GM12878 (cell line): Measurements from ENCODE around the gene SRRM3. TPM values are rescaled to one million over a fixed set of nuclear protein-coding genes. Genes with fewer than 3 reads are reported as not detected.

Experiments used
- BCLAF1 ChIP-seq: fragments of 450-650 bp; IDR thresholded peaks from 2 replicates; pipeline ENCODE4 v1.6.1; 2017; ENCODE audit warnings: antibody characterized with exemption, mild to moderate bottlenecking, moderate library complexity
- CEBPB ChIP-seq, 2 experiments: fragments of 150-350 bp in 1 of 2; IDR thresholded peaks; 2 replicates each; pipeline ENCODE4 v1.6.1; 2012 to 2014; ENCODE audit warnings: low read depth in 2 of 2, low read length in 2 of 2, borderline replicate concordance in 1 of 2, inconsistent platforms in 1 of 2
- CTCF ChIP-seq, 3 experiments: IDR thresholded peaks in 2 of 3; conservative IDR thresholded peaks in 1 of 3; 2 replicates each; pipeline ENCODE4 v1.5.1; 2011; ENCODE audit warnings: low read depth in 3 of 3, low read length in 3 of 3, mild to moderate bottlenecking in 3 of 3, control low read depth in 2 of 3, moderate library complexity in 2 of 3, inconsistent platforms in 1 of 3, mixed read lengths in 1 of 3; ENCODE audit not compliant: control insufficient read depth in 2 of 3, insufficient read depth in 1 of 3; ENCODE audit errors: extremely low read depth in 1 of 3
- DPF2 ChIP-seq: fragments of 450-650 bp; IDR thresholded peaks from 2 replicates; pipeline ENCODE4 v1.6.1; 2017; ENCODE audit warnings: mild to moderate bottlenecking
- E2F4 ChIP-seq: IDR thresholded peaks from 2 replicates; pipeline ENCODE4 v1.6.1; 2012; ENCODE audit warnings: low read depth, low read length, improper control_type of control experiment
- RBBP5 ChIP-seq: fragments of 200-600 bp; sonication (generic); conservative IDR thresholded peaks from 2 replicates; pipeline ENCODE4 v1.6.1; 2016
- RUNX3 ChIP-seq: IDR thresholded peaks from 2 replicates; pipeline ENCODE4 v1.6.1; 2012; ENCODE audit warnings: low read length, inconsistent platforms
- SMARCA5 ChIP-seq: fragments of 450-650 bp; IDR thresholded peaks from 2 replicates; pipeline ENCODE4 v1.6.1; 2017; ENCODE audit warnings: mild to moderate bottlenecking
- SREBF1 ChIP-seq: IDR thresholded peaks from 2 replicates; pipeline ENCODE4 v1.6.1; 2012; ENCODE audit warnings: mild to moderate bottlenecking, low read length
- ZBTB11 ChIP-seq: fragments of 450-650 bp; formaldehyde crosslinking; IDR thresholded peaks from 2 replicates; pipeline ENCODE4 v1.5.0; 2022; ENCODE audit warnings: mild to moderate bottlenecking, missing genetic modification characterization
- polyA plus RNA-seq, 11 experiments: library from polyadenylated mRNA; depleted of rRNA in 4 of 11; unstranded in 6 of 11; stranded (reverse) in 5 of 11; fragments of >200 nt; fragmentation: Nextera tagmentation in 4 of 11; fragmentation: Illumina TruSeq in 1 of 11; extraction: Ambion mirVana in 4 of 11; extraction: Trizol in 1 of 11; gene quantifications; 1 replicate in 1 of 11; 2 replicates in 10 of 11; pipeline versions ENCODE4 v1.2.1 to v1.2.3, GENCODE V29; 2011 to 2016; ENCODE audit warnings: inconsistent platforms in 2 of 11, missing spikeins in 2 of 11, low read depth in 1 of 11
- total RNA-seq, 4 experiments: library from RNA; depleted of rRNA in 3 of 4; stranded (reverse); fragments of >200 nt in 3 of 4; fragmentation: Illumina TruSeq in 1 of 4; extraction: Trizol in 1 of 4; gene quantifications; 2 replicates each; pipeline versions ENCODE4 v1.2.1 to v1.2.3, GENCODE V29; 2013 to 2021
- TF ChIP-seq, protein P1 (sequence below): IDR thresholded peaks from 2 replicates; pipeline ENCODE4 v1.6.1; 2012; ENCODE audit warnings: low read depth, low read length, improper control_type of control experiment
- TF ChIP-seq, protein P2 (sequence below): fragments of 450-650 bp; IDR thresholded peaks from 2 replicates; pipeline ENCODE4 v1.6.1; 2017; ENCODE audit warnings: mild to moderate bottlenecking, moderate library complexity

Gene SRRM3
- total and polyA plus RNA-seq, 10 of the 15 experiments (the other 5 are each of a cell fraction or from before 2014, with no cell fraction given): 0.03 to 0.15 (median 0.05) TPM; not detected in 6

GRCh38 chr7:76318488-76319353, 117.0 kb downstream of the SRRM3 start (continued):
- TF ChIP-seq BCLAF1: no peak
- no peak for TF ChIP-seq E2F4
- TF ChIP-seq SMARCA5: no peak
- TF ChIP-seq CTCF (IDR thresholded peaks at IDR 0.05 in 2 of 3, conservative IDR thresholded peaks at IDR 0.05 in 1 of 3; ENCODE audit: control insufficient read depth in 2 of 3, extremely low read depth in 1 of 3, insufficient read depth in 1 of 3, low read depth in 3 of 3, low read length in 3 of 3): peak in 2 of 3 experiments; percentile 24 to 29; a peak in 2 of 6 replicates
- TF ChIP-seq, protein P1, sequence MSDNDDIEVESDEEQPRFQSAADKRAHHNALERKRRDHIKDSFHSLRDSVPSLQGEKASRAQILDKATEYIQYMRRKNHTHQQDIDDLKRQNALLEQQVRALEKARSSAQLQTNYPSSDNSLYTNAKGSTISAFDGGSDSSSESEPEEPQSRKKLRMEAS: peak; percentile 43; the same call in 1 of the 2 replicates
- no peak for TF ChIP-seq SREBF1
- TF ChIP-seq, protein P2, sequence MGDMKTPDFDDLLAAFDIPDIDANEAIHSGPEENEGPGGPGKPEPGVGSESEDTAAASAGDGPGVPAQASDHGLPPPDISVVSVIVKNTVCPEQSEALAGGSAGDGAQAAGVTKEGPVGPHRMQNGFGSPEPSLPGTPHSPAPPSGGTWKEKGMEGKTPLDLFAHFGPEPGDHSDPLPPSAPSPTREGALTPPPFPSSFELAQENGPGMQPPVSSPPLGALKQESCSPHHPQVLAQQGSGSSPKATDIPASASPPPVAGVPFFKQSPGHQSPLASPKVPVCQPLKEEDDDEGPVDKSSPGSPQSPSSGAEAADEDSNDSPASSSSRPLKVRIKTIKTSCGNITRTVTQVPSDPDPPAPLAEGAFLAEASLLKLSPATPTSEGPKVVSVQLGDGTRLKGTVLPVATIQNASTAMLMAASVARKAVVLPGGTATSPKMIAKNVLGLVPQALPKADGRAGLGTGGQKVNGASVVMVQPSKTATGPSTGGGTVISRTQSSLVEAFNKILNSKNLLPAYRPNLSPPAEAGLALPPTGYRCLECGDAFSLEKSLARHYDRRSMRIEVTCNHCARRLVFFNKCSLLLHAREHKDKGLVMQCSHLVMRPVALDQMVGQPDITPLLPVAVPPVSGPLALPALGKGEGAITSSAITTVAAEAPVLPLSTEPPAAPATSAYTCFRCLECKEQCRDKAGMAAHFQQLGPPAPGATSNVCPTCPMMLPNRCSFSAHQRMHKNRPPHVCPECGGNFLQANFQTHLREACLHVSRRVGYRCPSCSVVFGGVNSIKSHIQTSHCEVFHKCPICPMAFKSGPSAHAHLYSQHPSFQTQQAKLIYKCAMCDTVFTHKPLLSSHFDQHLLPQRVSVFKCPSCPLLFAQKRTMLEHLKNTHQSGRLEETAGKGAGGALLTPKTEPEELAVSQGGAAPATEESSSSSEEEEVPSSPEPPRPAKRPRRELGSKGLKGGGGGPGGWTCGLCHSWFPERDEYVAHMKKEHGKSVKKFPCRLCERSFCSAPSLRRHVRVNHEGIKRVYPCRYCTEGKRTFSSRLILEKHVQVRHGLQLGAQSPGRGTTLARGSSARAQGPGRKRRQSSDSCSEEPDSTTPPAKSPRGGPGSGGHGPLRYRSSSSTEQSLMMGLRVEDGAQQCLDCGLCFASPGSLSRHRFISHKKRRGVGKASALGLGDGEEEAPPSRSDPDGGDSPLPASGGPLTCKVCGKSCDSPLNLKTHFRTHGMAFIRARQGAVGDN: no peak
- TF ChIP-seq CEBPB (IDR thresholded peaks at IDR 0.05; ENCODE audit: borderline replicate concordance in 1 of 2, low read depth in 2 of 2, low read length in 2 of 2): 0 out of 4 replicates have a peak, but pooled peaks of 1 of the 2 experiments have one; percentile 29
- TF ChIP-seq RBBP5: no peak
- TF ChIP-seq DPF2: peak; percentile 64
- TF ChIP-seq RUNX3: peak; percentile 67
- no peak for TF ChIP-seq ZBTB11 (CRISPR knock-in tag)
